Keratinocyte (primary cell): Measurements from ENCODE around the gene AIRE. TPM values are rescaled to one million over a fixed set of nuclear protein-coding genes. Genes with fewer than 3 reads are reported as not detected.

Experiments used
- DNase-seq: peaks from one replicate; pipeline ENCODE4 v3.0.0-alpha.2; 2011; ENCODE audit warnings: low read depth, missing footprints, low spot score
- FAIRE-seq: peaks from 2 replicates; lab custom pipeline; 2011; peaks lifted over from hg19 to GRCh38; lab: Jason Lieb, UNC
- H2AFZ ChIP-seq: 2 replicates; pipeline ENCODE4 v1.6.0; 2012; ENCODE audit warnings: low read length, control low read depth, inconsistent platforms; ENCODE audit not compliant: control insufficient read depth
- H3K27ac ChIP-seq: 2 replicates; pipeline ENCODE4 v1.5.1; 2011; ENCODE audit warnings: low read length; ENCODE audit not compliant: control insufficient read depth, insufficient read depth
- H3K27me3 ChIP-seq: 3 replicates; pipeline ENCODE4 v1.6.0; 2011; ENCODE audit warnings: low read length; ENCODE audit not compliant: control insufficient read depth, insufficient read depth; ENCODE audit errors: extremely low read depth
- H3K36me3 ChIP-seq, 2 experiments: 2 replicates in 1 of 2; 3 replicates in 1 of 2; pipeline ENCODE4 v1.5.1; 2011; ENCODE audit warnings: low read length in 2 of 2, mild to moderate bottlenecking in 1 of 2; ENCODE audit not compliant: control insufficient read depth in 2 of 2, insufficient read depth in 2 of 2; ENCODE audit errors: extremely low read depth in 1 of 2
- H3K4me1 ChIP-seq: 3 replicates; pipeline ENCODE4 v1.5.1; 2011; ENCODE audit warnings: low read length; ENCODE audit not compliant: control insufficient read depth, insufficient read depth; ENCODE audit errors: extremely low read depth
- H3K4me2 ChIP-seq: 3 replicates; pipeline ENCODE4 v1.6.0; 2011; ENCODE audit warnings: low read depth, low read length; ENCODE audit not compliant: control insufficient read depth, insufficient read depth; ENCODE audit errors: extremely low read depth
- H3K4me3 ChIP-seq, 3 experiments: fragments of 200-600 bp in 1 of 3; sonication (generic) in 1 of 3; 2 replicates in 2 of 3; 3 replicates in 1 of 3; pipeline ENCODE4 v1.5.1; 2011 to 2016; ENCODE audit warnings: low read length in 3 of 3, mild to moderate bottlenecking in 3 of 3, control low read depth in 2 of 3, inconsistent platforms in 1 of 3, low read depth in 1 of 3, mixed read lengths in 1 of 3, mixed run types in 1 of 3, moderate library complexity in 1 of 3; ENCODE audit not compliant: control insufficient read depth in 2 of 3, insufficient read depth in 2 of 3; ENCODE audit errors: extremely low read depth in 1 of 3
- H3K79me2 ChIP-seq: 2 replicates; pipeline ENCODE4 v1.6.0; 2012; ENCODE audit warnings: low read length; ENCODE audit not compliant: control insufficient read depth, insufficient read depth
- H3K9ac ChIP-seq: 3 replicates; pipeline ENCODE4 v1.6.0; 2011; ENCODE audit warnings: low read length; ENCODE audit not compliant: control insufficient read depth, insufficient read depth; ENCODE audit errors: extremely low read depth
- H3K9me1 ChIP-seq: 3 replicates; pipeline ENCODE4 v1.6.0; 2011; ENCODE audit warnings: low read length; ENCODE audit not compliant: control insufficient read depth, insufficient read depth; ENCODE audit errors: extremely low read depth
- H3K9me3 ChIP-seq: 2 replicates; pipeline ENCODE4 v1.5.1; 2012; ENCODE audit warnings: low read depth, low read length; ENCODE audit not compliant: control insufficient read depth
- H4K20me1 ChIP-seq: 3 replicates; pipeline ENCODE4 v1.6.0; 2011; ENCODE audit warnings: low read length; ENCODE audit not compliant: control insufficient read depth, insufficient read depth; ENCODE audit errors: extremely low read depth
- EZH2 ChIP-seq: IDR thresholded peaks from one replicate; pipeline ENCODE4 v1.6.1; 2012; ENCODE audit warnings: inconsistent platforms, mild to moderate bottlenecking, low read length, moderate library complexity
- dilution Hi-C: fragments of 300-500 bp; cut with MboI; formaldehyde crosslinking; loops from one replicate; pipeline ENCODE4 v1.7.0; 2020; ENCODE audit warnings: low sequenced_read_pairs; ENCODE audit not compliant: extremely low pct_ligation_motif_present
- polyA plus RNA-seq, 5 experiments: library from polyadenylated mRNA; depleted of rRNA in 3 of 5; stranded (reverse) in 3 of 5; stranded (forward) in 1 of 5; unstranded in 1 of 5; fragments of >200 nt; gene quantifications; 1 replicate in 1 of 5; 2 replicates in 3 of 5; 3 replicates in 1 of 5; pipeline versions ENCODE4 v1.2.1 to v1.2.3, GENCODE V29; 2011 to 2012; ENCODE audit warnings: missing spikeins in 2 of 5, low read depth in 1 of 5, low replicate concordance in 1 of 5
- TF ChIP-seq, protein P1 (sequence below), 3 experiments: IDR thresholded peaks in 1 of 3; conservative IDR thresholded peaks in 1 of 3; optimal IDR thresholded peaks in 1 of 3; 2 replicates in 2 of 3; 3 replicates in 1 of 3; pipeline versions ENCODE3 to v1.5.1; 2011; ENCODE audit warnings: low read length in 3 of 3, mild to moderate bottlenecking in 3 of 3, moderate library complexity in 2 of 3, control low read depth in 1 of 3, inconsistent platforms in 1 of 3; ENCODE audit not compliant: insufficient read depth in 2 of 3; ENCODE audit errors: extremely low read depth in 1 of 3

Gene AIRE
- polyA plus RNA-seq, 1 donor (not counting 4 experiments of a cell fraction or from before 2014, with no cell fraction given): not detected

DNA sequence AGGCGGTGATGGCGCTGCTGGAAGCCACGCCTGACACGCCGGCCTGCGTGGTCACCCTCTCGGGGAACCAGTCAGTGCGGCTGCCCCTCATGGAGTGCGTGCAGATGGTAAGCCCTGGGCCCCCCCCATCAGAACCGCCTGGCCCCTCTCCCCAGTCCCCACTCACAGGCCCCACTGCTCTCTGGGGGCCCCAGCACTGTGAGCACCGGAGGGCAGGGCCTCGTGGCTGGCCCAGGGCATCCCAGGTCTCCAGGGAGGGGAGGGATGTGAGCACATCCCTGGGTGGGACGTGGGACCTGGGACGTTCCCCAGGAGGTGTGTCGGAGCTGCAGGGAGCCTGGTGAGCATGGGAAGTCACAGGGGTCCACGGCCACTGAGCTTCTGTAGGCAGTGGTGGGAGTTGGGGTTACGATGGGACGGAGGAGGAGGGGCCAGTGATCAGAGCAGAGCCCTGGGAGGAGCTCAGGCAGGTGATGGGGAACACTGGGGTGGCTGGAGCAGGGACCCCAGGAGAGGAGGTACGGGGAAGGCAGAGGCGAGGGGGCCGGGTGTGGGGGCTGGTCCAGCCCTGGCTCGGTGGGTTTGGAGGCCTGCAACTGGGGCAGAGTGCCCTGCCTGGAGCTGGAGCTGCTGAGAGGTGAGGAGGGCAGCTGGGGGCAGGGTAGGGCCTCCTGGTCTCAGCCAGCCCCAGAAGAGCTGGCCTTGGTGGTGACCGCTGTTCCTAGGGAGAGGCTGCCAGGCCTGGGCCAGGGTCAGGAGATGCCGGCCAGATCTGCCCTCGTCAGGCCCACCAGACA lies 33.0 kb downstream of the AIRE start:
- H3K9ac ChIP-seq: no peak overlapping the region
- DNase-seq (no peak), FAIRE-seq (no peak)
- H3K4me2 ChIP-seq: no peak overlapping the region
- TF ChIP-seq, protein P1, sequence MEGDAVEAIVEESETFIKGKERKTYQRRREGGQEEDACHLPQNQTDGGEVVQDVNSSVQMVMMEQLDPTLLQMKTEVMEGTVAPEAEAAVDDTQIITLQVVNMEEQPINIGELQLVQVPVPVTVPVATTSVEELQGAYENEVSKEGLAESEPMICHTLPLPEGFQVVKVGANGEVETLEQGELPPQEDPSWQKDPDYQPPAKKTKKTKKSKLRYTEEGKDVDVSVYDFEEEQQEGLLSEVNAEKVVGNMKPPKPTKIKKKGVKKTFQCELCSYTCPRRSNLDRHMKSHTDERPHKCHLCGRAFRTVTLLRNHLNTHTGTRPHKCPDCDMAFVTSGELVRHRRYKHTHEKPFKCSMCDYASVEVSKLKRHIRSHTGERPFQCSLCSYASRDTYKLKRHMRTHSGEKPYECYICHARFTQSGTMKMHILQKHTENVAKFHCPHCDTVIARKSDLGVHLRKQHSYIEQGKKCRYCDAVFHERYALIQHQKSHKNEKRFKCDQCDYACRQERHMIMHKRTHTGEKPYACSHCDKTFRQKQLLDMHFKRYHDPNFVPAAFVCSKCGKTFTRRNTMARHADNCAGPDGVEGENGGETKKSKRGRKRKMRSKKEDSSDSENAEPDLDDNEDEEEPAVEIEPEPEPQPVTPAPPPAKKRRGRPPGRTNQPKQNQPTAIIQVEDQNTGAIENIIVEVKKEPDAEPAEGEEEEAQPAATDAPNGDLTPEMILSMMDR (optimal IDR thresholded peaks at IDR 0.05 in 1 of 3, IDR thresholded peaks at IDR 0.05 in 1 of 3, conservative IDR thresholded peaks at IDR 0.05 in 1 of 3; ENCODE audit: extremely low read depth in 1 of 3, insufficient read depth in 2 of 3, low read length in 3 of 3): no peak
- TF ChIP-seq EZH2: no peak
- no peaks in the 10 kb centered on the region for H3K79me2 ChIP-seq
- no peaks in the 10 kb centered on the region for H3K27me3 ChIP-seq
- H3K27ac ChIP-seq: no peak overlapping the region
- no peaks in the 10 kb centered on the region for H3K9me3 ChIP-seq
- H3K9me1 ChIP-seq: no peaks in the 10 kb centered on the region
- H3K36me3 ChIP-seq: peaks cover 19 to 36% of the 10 kb centered on the region in 2 experiments
- no peaks in the 10 kb centered on the region for H4K20me1 ChIP-seq
- dilution Hi-C loops: no loop called here
- no peak overlapping the region for H2AFZ ChIP-seq
- H3K4me1 ChIP-seq: peaks cover 3% of the 10 kb centered on the region
- H3K4me3 ChIP-seq: no peak overlapping the region

DNA sequence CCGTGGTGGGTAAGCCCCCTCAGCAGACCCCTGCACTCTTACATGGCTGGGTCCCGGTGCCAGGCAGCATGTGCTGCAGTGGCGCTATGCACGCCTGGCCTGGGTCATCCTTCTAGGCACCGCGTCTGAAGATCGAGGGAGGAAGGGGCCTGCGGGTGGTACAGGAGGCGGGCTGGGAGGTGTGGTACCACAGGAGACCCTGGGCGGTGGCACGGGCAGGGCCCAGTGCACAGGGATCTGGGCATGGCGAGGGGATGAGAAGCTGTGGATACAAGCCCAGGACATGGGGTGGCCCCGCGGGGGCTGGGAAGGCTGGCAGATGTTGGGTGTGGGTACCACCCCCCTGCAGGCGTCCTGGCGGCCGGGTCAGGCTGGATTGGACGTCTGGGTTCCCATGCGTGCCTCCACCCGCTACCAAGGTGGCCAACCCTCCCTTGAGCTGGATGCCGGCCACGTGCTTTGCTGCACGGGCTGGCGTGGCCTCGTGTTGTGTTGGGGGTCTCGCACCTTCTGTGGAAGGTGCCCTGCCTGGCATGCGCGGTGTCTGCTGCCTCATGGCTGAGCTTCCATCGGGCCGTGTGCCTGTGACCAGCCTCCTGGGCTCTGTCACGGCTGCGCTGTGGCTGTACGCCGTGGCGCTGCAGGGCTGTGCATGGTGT lies 33.9 kb downstream of the AIRE start:
- Histone ChIP-seq H2AFZ (no peak overlapping the region), H3K9me1 (no peaks in the 10 kb centered on the region), H3K27me3 (no peaks in the 10 kb centered on the region), H3K79me2 (no peaks in the 10 kb centered on the region), H3K9ac (no peak overlapping the region), H4K20me1 (no peaks in the 10 kb centered on the region), H3K4me2 (no peak overlapping the region), H3K4me1 (peaks cover 3% of the 10 kb centered on the region), H3K9me3 (no peaks in the 10 kb centered on the region), H3K27ac (no peak overlapping the region), H3K4me3 (no peak overlapping the region), H3K36me3 (peaks cover 19 to 33% of the 10 kb centered on the region in 2 experiments)
- DNase-seq: no peak
- TF ChIP-seq, protein P1 (optimal IDR thresholded peaks at IDR 0.05 in 1 of 3, IDR thresholded peaks at IDR 0.05 in 1 of 3, conservative IDR thresholded peaks at IDR 0.05 in 1 of 3; ENCODE audit: extremely low read depth in 1 of 3, insufficient read depth in 2 of 3, low read length in 3 of 3): no peak
- dilution Hi-C loops: no loop called here
- no peak for FAIRE-seq
